HTERT RPE-1 (cell line): ENCODE data around the gene CCDC146.
"Not testable (repeated sequence)": the region's sequence is repeated elsewhere in the genome, so short reads cannot be mapped to it uniquely, and the experiment has no call there.

ENCODE experiments used
- in situ Hi-C: fragments of 300-500 bp; cut with MboI; formaldehyde crosslinking; loops from 4 replicates; pipeline ENCODE4 v1.14.3; 2020; ENCODE audit warnings: low sequenced_read_pairs

CCDC146 gene

GRCh38 chr7:77197141-77197540, 74.7 kb downstream of the CCDC146 start:
- in situ Hi-C loops = no loop called here

GRCh38 chr7:77199013-77199966, 76.9 kb downstream of the CCDC146 start, which contains the start of gene FGL2:
FGL2 (minus strand) TSS chr7:77199819; CDS start chr7:77199793, 26 bp downstream.
- in situ Hi-C loops = no loop called here

- in situ Hi-C loops = no loop called here
These were observed 78.1 kb downstream of the CCDC146 start for GRCh38 chr7:77200542-77200941.

GRCh38 chr7:77202481-77202976, 80.1 kb downstream of the CCDC146 start:
- in situ Hi-C loops = no loop called here

GRCh38 chr7:77205706-77206105, 83.3 kb downstream of the CCDC146 start:
- in situ Hi-C loops = no loop called here

GRCh38 chr7:77208416-77208815, 86.0 kb downstream of the CCDC146 start:
- in situ Hi-C loops = no loop called here

GRCh38 chr7:77209479-77210139, 87.2 kb downstream of the CCDC146 start:
- in situ Hi-C loops = no loop called here

GRCh38 chr7:77216181-77216845, 93.9 kb downstream of the CCDC146 start:
- in situ Hi-C loops = no loop called here

GRCh38 chr7:77217474-77218185, 95.2 kb downstream of the CCDC146 start:
- in situ Hi-C loops = no loop called here

GRCh38 chr7:77219701-77220331, 97.4 kb downstream of the CCDC146 start:
- in situ Hi-C loops = not testable (repeated sequence)

GRCh38 chr7:77222065-77222464, 99.7 kb downstream of the CCDC146 start:
- in situ Hi-C loops = no loop called here

- in situ Hi-C loops = no loop called here
These were observed 100.4 kb downstream of the CCDC146 start for GRCh38 chr7:77222819-77223218.

GRCh38 chr7:77223261-77223660, 100.8 kb downstream of the CCDC146 start:
- in situ Hi-C loops = no loop called here

GRCh38 chr7:77226357-77226839, 104.0 kb downstream of the CCDC146 start:
- in situ Hi-C loops = no loop called here

GRCh38 chr7:77228795-77229194, 106.4 kb downstream of the CCDC146 start:
- in situ Hi-C loops = not testable (repeated sequence)

GRCh38 chr7:77232467-77232866, 110.1 kb downstream of the CCDC146 start:
- in situ Hi-C loops = no loop called here

GRCh38 chr7:77235276-77235675, 112.9 kb downstream of the CCDC146 start:
- in situ Hi-C loops = no loop called here

GRCh38 chr7:77238703-77239136, 116.3 kb downstream of the CCDC146 start:
- in situ Hi-C loops = no loop called here

GRCh38 chr7:77239471-77239870, 117.1 kb downstream of the CCDC146 start:
- in situ Hi-C loops = no loop called here

- in situ Hi-C loops = no loop called here
These were observed 119.7 kb downstream of the CCDC146 start for GRCh38 chr7:77242068-77242467.
